Subcutaneous abdominal adipose tissue (tissue), 5 donors: ENCODE results near the gene SEMA7A.

Experiments
- H3K27ac ChIP-seq: one replicate; pipeline ENCODE4 v1.7.0; 2013; ENCODE audit warnings: low read depth, mild to moderate bottlenecking, inconsistent platforms, low read length, moderate library complexity
- H3K27me3 ChIP-seq, 5 donors: one replicate each; pipeline ENCODE4 v1.7.0; 2013; ENCODE audit warnings: low read length in 5 of 5, inconsistent platforms in 1 of 5; ENCODE audit not compliant: control insufficient read depth in 5 of 5, insufficient read depth in 4 of 5
- H3K36me3 ChIP-seq, 5 donors: one replicate each; pipeline ENCODE4 v1.7.0; 2013; ENCODE audit warnings: low read length in 5 of 5; ENCODE audit not compliant: control insufficient read depth in 5 of 5, insufficient read depth in 5 of 5
- H3K4me1 ChIP-seq, 5 donors: one replicate each; pipeline ENCODE4 v1.7.0; 2013; ENCODE audit warnings: low read length in 5 of 5, mild to moderate bottlenecking in 3 of 5, moderate library complexity in 1 of 5; ENCODE audit not compliant: control insufficient read depth in 5 of 5, insufficient read depth in 5 of 5
- H3K4me3 ChIP-seq, 5 donors: one replicate each; pipeline ENCODE4 v1.7.0; 2013; ENCODE audit warnings: low read length in 5 of 5, low read depth in 1 of 5
- H3K9ac ChIP-seq, 5 donors: one replicate each; pipeline ENCODE4 v1.7.0; 2013; ENCODE audit warnings: low read length in 5 of 5, mild to moderate bottlenecking in 4 of 5, moderate library complexity in 3 of 5
- H3K9me3 ChIP-seq, 5 donors: one replicate each; pipeline ENCODE4 v1.7.0; 2013; ENCODE audit warnings: low read length in 5 of 5; ENCODE audit not compliant: control insufficient read depth in 5 of 5
- donor health status: healthy.
- donor health status: healthy.
- donor health status: healthy.
- donor health status: healthy.
- donor health status: healthy.

The SEMA7A gene

DNA sequence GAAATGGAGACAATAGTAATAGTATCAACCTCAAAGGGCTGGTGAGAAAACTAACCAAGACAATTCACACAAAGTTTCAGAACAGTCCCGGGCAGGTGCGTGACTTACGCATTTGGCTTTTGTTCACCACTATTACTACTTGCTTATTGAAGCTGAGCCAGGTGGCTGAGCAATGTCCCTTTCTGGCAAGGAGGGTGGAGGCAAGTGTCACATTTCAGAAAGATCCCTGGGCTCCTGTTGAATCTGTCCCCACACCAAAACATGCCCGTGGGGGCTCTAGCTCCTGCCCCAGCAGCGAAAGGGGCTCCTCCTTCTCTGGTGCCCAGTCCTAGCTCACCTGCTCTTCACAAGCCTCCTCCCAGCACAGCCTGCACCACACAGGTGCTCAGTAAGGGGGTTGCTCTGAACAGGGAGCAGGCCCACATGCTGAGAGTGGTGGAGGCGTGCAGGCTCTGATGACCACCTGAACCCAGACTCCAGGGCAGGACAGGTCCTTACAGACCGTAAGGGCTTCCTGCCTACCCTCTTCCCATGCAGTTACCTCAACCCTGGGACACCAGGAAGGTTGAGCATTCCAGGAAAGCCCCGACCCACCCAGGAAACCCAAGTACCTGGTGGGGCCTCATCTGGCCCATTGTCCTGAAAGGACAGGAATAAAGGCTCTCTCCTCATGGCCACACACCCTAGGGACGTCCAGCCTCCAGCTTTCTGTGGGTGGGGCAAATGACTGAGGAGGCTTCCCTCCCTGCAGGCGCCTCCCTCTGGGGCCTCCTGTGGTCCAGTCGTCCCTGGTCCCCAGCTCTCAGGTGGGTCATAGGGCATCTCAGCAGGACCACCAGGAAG lies 32.6 kb downstream of the SEMA7A start:
- Histone ChIP-seq H3K27ac (no peak overlapping the region), H3K4me3 (no peak overlapping the region), H3K9ac (no peak overlapping the region), H3K9me3 (no peaks in the 10 kb centered on the region), H3K4me1 (peaks cover 0 to 20% (median 11%) of the 10 kb centered on the region in 5 donors), H3K27me3 (peaks cover 0 to 26% (median 3%) of the 10 kb centered on the region in 5 donors), H3K36me3 (no peaks in the 10 kb centered on the region)

GRCh38 chr15:74400313-74400860 lies 33.4 kb downstream of the SEMA7A start:
- Histone ChIP-seq H3K9me3 (no peaks in the 10 kb centered on the region), H3K27me3 (peaks cover 0 to 26% (median 3%) of the 10 kb centered on the region in 5 donors), H3K27ac (no peak overlapping the region), H3K9ac (no peak overlapping the region), H3K36me3 (no peaks in the 10 kb centered on the region), H3K4me1 (peaks cover 0 to 20% (median 11%) of the 10 kb centered on the region in 5 donors), H3K4me3 (no peak overlapping the region)

GRCh38 chr15:74399511-74400312 lies 34.0 kb downstream of the SEMA7A start:
- no peaks in the 10 kb centered on the region for H3K9me3 ChIP-seq

GRCh38 chr15:74399100-74399499 lies 34.7 kb downstream of the SEMA7A start:
- Histone ChIP-seq H3K27ac (no peak overlapping the region), H3K4me1 (peaks cover 0 to 20% (median 11%) of the 10 kb centered on the region in 5 donors)

More at GRCh38 chr15:74399511-74400312, 34.0 kb downstream of the SEMA7A start:
- Histone ChIP-seq H3K36me3 (no peaks in the 10 kb centered on the region), H3K4me3 (no peak overlapping the region), H3K4me1 (peaks cover 0 to 20% (median 11%) of the 10 kb centered on the region in 5 donors), H3K9ac (no peak overlapping the region), H3K27ac (no peak overlapping the region), H3K27me3 (peaks cover 0 to 26% (median 3%) of the 10 kb centered on the region in 5 donors)

DNA sequence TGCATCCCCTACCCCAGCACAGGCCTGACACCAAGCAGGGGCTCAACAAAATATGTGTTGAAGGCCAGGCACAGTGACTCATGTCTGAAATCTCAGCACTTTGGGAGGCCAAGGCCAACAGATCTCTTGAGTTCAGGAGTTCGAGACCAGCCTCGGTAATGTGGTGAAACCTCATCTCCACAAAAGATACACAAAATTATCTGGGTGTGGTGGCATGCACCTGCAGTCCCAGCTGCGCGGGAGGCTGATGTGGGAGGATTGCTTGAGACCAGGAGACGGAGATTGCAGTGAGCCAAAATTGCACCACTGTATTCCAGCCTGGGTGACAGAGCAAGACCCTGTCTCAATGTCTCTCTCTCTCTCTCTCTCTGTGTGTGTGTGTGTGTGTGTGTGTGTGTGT lies 35.6 kb downstream of the SEMA7A start:
- Histone ChIP-seq H3K27ac (no peak overlapping the region), H3K4me1 (peaks cover 0 to 12% (median 10%) of the 10 kb centered on the region in 5 donors), H3K36me3 (no peaks in the 10 kb centered on the region), H3K9ac (peak overlapping the region in 1 of 5 donors; percentile 33), H3K27me3 (peaks cover 0 to 23% (median 3%) of the 10 kb centered on the region in 5 donors), H3K9me3 (no peaks in the 10 kb centered on the region), H3K4me3 (no peak overlapping the region)

More at GRCh38 chr15:74399100-74399499, 34.7 kb downstream of the SEMA7A start:
- Histone ChIP-seq H3K36me3 (no peaks in the 10 kb centered on the region), H3K27me3 (peaks cover 0 to 26% (median 3%) of the 10 kb centered on the region in 5 donors), H3K9me3 (no peaks in the 10 kb centered on the region), H3K9ac (no peak overlapping the region), H3K4me3 (no peak overlapping the region)

GRCh38 chr15:74397239-74398068 lies 36.3 kb downstream of the SEMA7A start:
- H3K27ac ChIP-seq = no peak overlapping the region
- H3K27me3 ChIP-seq = peaks cover 0 to 20% (median 3%) of the 10 kb centered on the region in 5 donors
- peaks cover 0 to 5% (median 3%) of the 10 kb centered on the region in 5 donors for H3K4me1 ChIP-seq
- H3K9ac ChIP-seq = peak overlapping the region in 1 of 5 donors; percentile 33
- no peak overlapping the region for H3K4me3 ChIP-seq
- no peaks in the 10 kb centered on the region for H3K9me3 ChIP-seq
- H3K36me3 ChIP-seq = no peaks in the 10 kb centered on the region

- Histone ChIP-seq H3K36me3 (no peaks in the 10 kb centered on the region), H3K4me1 (no peaks in the 10 kb centered on the region), H3K27ac (no peak overlapping the region), H3K4me3 (no peak overlapping the region), H3K27me3 (peaks cover 0 to 16% (median 3%) of the 10 kb centered on the region in 5 donors), H3K9ac (no peak overlapping the region), H3K9me3 (no peaks in the 10 kb centered on the region)
Observed at GRCh38 chr15:74396445-74397238, 37.1 kb downstream of the SEMA7A start.

- Histone ChIP-seq H3K36me3 (no peaks in the 10 kb centered on the region), H3K4me1 (no peaks in the 10 kb centered on the region), H3K4me3 (no peak overlapping the region), H3K27ac (no peak overlapping the region), H3K27me3 (peaks cover 0 to 13% (median 2%) of the 10 kb centered on the region in 5 donors), H3K9me3 (no peaks in the 10 kb centered on the region), H3K9ac (no peak overlapping the region)
Observed at GRCh38 chr15:74396146-74396438, 37.7 kb downstream of the SEMA7A start.
